ENCODE results near the gene TTBK1.
A peak's percentile ranks its signal among the peaks of the same experiment; 100 is the strongest.

The TTBK1 gene

GRCh38 chr6:43256670-43257366 lies 13.5 kb downstream of the TTBK1 start:
- no peak for DNase-seq

DNA sequence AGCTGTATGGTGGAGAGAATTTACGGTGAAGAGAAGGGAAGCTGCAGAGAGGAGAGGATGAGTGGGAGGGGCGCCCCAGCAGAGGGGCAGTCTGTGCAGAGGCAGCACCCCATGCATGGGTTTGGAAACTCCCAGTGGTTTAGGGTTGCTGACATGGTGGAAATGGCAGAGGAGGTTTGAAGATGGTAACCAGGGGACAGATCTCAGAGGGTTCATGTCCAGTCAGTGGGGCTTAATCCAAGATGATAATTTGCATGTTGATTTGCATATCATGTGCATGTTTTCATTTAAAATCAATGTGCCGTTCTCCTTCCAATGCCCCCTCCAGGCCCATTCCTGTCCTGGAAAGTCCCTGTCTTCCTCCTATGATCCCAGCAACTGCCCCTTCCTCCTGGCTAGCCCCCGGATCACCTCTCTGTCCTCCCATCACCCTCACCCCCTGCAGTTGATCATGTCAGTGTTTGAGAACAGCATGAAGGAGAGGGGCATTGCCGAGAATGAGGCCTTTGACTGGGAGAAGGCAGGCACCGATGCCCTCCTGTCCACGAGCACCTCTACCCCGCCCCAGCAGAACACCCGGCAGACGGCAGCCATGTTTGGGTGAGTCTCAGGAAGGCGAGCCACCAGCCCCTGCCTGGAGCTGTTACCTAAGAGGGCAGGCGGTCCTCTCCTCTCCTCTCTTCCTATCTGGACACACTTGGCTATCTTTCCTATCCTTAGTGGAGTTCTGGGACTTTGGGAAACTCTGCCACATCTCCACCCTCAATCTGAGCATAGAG lies 14.3 kb downstream of the TTBK1 start:
- no peak for DNase-seq

- no peak for DNase-seq
Observed at GRCh38 chr6:43258180-43258579, 14.9 kb downstream of the TTBK1 start.

- no peak for DNase-seq
Observed at GRCh38 chr6:43258807-43259686, 15.8 kb downstream of the TTBK1 start.

- DNase-seq = no peak
Observed at GRCh38 chr6:43260791-43261190, 17.5 kb downstream of the TTBK1 start.

GRCh38 chr6:43261198-43261597 lies 17.9 kb downstream of the TTBK1 start:
- no peak for DNase-seq

- DNase-seq = no peak
Observed at GRCh38 chr6:43262000-43262779, 18.9 kb downstream of the TTBK1 start.

GRCh38 chr6:43262780-43263313 lies 19.6 kb downstream of the TTBK1 start:
- DNase-seq = no peak

- DNase-seq = peak; percentile 80 to 83
Observed at GRCh38 chr6:43263314-43264178, 20.3 kb downstream of the TTBK1 start.

- no peak for DNase-seq
Observed at GRCh38 chr6:43264599-43265145, 21.4 kb downstream of the TTBK1 start.

GRCh38 chr6:43265564-43265963 lies 22.3 kb downstream of the TTBK1 start:
- no peak for DNase-seq

- no peak for DNase-seq
Observed at GRCh38 chr6:43267619-43268354, 24.5 kb downstream of the TTBK1 start.

DNA sequence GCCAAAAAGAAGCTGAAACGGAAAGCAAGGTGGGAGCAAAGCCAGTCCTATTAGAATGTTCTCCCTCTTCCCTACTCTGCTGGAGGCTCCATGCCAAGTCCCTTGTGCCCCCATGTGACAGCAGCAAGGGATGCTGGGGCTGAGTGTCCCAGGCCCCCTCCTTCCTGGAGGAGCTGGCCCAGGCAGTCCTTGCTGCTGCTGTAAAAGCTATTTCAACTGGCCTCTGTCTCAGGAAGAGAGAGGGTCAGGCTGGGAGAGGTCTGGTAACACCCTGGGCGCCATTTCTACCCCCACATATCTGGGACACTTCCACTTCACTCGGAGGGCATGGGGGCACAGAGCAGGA lies 25.0 kb downstream of the TTBK1 start:
- no peak for DNase-seq

- no peak for DNase-seq
Observed at GRCh38 chr6:43268782-43269272, 25.5 kb downstream of the TTBK1 start.

- peak; percentile 60 to 62 for DNase-seq
Observed at GRCh38 chr6:43269273-43270007, 26.2 kb downstream of the TTBK1 start.

DNA sequence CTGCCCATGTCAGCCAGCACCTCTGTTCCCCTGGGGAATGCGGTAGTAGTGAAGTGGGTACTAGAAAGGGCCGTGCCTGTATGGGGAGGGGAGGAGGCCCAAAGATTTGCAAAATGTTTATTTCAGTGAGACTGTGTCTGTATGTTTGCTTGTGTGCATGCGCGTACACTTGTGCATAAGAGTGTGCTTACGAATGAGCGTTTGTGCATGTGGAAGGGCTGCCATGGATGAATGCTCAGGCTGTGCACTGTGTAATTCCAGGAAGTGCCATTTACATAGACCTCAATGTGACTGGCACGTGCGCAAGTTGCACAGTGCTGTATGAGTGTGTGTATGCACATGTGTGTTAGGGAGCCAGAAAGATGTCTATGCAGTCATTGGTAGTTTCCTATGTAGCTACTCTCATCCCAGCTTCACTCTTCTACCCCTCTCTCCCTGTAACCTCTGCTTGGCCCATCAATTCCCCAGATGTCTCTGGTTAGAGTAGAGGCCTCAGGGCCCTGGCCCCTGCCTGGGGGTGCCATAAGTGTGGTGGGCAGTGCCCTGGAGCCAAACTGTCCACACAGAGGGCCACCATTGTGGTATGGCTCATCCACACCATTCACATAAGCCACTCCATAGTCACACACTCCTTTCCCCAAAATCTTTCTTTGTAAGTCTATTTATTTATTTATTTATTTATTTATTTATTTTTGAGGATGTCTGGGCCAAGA lies 28.0 kb downstream of the TTBK1 start:
- no peak for DNase-seq

DNA sequence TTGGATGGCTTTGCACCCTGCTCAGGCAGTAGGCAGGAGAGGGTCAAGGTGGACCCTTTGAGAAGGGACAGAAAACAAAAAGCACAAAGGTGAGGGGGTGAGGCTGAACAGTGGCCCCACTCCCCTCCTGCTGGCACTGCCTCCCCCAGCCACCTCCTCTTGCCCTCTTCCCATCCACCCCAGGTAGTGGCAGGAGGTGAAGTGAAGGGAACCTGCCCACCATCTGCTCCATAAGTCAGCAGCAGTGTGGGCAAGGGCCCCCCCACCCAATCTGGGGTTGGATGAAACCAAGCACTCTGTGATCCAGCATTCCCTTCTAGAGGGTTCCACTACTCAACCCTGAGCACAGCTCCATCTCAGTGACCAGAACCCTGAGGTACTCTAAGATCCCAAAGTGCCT lies 28.7 kb downstream of the TTBK1 start:
- DNase-seq = no peak

GRCh38 chr6:43273707-43274106 lies 30.4 kb downstream of the TTBK1 start:
- no peak for DNase-seq

Data from stimulated activated CD4-positive, alpha-beta T cell treated with anti-CD3 and anti-CD28 coated beads, Interleukin-2, amount 100 ng/mL, for 24 hours (primary cell).